Stimulated activated CD4-positive, alpha-beta T cell treated with anti-CD3 and anti-CD28 coated beads, Interleukin-12 subunit alpha, Interleukin-12 subunit beta, amount 100 ng/mL, for 24 hours (primary cell): Measurements from ENCODE around the gene DCLK1.

ENCODE experiments used
- DNase-seq, 2 experiments: peaks; one replicate each; pipeline ENCODE4 v3.0.0-alpha.2; 2020; ENCODE audit warnings: low read depth in 2 of 2

DCLK1 gene

DNA sequence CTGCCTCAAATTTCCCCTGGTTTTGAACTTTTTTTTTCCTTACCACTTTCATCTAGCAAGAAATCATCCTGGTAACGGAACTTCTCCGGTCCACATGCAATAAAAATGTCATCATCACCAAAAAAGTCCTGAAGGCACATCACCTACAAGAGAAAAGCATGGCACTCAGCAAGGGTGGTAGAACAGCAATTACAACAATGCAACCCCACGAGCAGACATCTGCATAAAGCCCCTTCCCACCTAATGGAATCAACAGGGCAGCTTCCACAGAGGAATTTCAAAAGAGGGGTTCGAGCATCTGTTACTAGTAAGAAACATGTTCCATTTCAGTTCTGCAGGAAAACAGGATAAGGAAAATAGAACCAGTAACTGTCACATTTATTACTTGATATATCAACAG is 183.9 kb downstream of the DCLK1 start:
- DNase-seq, result no peak

DNA sequence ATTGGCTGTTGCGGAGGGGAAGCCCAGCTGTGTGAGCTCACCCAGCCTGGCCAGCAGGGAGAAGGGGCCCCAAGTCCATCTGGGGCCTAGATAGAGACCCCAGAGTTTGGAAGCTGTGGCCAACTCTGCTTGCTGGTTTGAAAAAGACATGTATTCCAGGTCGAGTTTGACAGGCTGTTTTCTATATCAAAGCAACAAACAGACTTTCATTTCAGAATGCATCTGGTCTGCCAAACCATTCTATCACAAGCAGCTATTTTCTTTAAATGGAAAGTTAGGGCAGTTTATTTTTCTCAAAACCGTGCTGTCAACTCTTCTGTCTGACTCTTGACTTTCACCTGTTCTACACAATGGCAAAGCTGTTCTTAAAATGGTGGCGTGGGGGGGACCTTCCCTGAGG is 185.8 kb downstream of the DCLK1 start:
- DNase-seq, result no peak

DNA sequence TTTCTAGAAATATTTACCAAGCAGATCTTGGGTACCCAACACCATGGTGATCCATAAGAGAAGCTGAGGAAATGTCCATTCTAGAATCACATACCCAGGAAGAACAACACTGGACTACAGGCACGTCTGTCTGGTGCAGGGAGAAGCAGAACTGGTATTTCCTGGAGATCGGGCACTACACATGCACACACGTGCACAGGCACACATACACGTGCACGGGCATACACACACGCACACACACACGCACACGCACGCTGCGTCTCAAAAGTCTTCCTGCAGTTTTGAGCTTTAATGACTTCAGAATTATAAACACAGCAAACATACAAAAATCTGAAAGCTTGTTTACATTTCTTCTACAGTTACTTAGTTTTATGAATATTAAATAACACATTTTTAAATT is 189.8 kb downstream of the DCLK1 start:
- no peak for DNase-seq

DNA sequence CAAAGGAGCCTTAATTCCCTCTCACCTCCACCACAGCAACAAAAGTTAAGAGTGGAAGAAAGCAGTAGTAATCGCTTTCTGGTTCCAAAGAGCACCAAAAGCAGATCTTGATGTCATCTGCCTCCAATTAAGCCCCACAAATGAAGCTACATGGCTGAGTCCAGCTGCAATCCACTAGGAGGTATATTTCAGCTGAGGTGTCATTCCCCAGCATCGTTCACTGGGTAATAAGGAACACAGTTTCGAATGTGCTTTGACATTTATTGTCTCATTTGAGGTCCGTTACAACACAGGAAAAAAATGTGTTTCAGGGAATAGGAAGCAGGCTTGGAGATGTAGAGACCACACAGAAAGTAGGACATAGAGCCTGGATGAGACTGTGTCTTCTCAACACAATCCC is 190.4 kb downstream of the DCLK1 start:
- no peak for DNase-seq

DNA sequence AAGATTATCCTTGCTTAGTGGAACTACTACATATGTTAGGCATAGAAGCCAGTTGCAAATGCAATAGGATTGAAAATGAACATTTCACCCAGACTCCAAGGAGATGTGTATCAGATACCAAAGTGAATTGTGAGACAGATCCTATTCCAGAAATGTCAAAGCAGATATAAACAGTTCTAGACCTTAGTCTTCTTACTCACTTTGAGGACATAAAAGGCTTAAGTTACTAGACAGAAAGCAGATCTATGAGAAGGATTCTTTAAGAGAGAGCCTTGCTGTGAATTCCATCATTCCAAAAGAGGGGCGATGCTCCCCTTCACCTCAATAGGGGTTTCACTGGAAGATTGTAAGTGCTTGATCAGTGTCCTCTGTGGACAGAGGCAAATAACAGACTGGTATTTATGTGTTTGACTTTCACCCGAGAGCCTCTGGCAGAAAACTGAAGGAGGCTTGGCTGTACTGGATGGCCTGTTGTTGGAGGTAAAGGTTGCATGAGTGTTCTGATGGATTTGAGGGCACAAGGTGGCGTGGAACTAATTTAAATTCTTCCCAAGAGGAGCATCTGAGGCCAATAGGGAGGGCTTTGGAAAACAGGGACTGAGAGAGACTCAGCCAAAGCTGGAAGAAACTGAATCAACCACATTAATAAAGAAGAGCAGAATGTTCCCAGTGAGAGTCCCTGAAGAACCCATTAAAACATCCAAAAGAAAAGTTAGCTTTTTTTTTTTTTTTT is 194.8 kb downstream of the DCLK1 start:
- no peak for DNase-seq

DNA sequence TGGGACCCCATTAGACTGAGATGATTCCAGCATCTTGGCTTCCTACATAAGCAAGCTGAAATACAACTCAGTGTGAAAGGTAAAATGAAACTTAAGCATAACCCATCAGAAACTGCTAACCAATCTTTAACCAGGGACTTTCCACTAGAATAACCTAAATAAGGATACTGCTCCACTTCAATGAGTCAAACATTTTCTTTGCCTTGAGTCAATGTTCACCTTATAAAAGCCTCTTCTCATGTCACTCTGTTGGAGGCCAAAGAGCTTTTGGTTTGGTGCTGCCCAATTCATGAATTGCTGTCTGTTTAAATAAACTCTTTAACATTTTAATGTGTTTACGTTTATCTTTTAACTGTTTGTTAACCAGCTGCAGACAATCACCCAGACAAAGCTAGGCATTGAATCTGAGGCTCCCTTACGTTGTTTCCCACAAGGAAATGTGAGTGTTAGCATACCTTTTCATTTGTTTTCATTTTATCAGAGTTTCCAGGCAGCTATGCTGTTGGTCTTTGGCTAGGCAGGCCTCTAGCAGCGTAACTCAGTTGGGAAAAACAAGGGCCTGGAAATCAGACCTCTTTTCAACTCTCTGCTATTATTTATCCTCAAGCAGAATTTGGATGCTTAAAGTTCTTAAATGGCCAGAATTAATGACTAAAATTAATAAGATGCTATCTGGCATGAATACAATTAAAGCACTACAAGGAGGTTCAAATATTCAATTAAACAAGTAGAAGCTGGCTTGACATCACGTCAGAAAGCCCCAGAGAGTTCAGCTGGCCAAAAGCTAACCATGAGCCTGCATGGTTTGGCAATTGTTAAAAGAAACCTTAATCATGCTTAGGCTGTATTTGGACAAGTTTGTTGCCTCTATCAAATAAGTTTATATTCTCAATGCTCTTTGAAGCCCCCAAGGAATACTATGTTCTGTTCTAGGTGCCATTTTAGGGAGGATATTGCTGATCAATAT is 200.2 kb downstream of the DCLK1 start:
- DNase-seq, result no peak

DNA sequence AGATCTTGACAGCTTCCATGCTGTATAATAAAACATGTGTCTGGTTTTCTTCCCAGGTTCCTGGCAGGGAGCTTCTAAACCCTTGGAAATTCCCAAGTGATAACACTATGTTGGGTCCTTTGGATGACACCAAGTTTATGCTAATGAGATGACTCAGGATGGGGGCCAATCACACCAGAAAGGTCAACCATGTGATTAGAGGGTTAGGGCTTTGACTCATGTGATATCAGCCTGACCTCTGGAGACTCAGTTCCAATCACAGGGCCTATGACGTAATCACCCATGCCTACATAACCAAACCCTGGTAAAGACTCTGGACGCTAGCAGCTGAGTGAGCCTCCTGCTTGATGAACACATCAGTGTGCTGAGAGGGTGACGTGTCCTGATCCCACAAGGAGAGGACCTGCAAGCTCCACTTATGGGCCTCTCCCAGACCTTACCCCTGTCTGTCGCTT is 203.6 kb downstream of the DCLK1 start:
- no peak for DNase-seq

DNA sequence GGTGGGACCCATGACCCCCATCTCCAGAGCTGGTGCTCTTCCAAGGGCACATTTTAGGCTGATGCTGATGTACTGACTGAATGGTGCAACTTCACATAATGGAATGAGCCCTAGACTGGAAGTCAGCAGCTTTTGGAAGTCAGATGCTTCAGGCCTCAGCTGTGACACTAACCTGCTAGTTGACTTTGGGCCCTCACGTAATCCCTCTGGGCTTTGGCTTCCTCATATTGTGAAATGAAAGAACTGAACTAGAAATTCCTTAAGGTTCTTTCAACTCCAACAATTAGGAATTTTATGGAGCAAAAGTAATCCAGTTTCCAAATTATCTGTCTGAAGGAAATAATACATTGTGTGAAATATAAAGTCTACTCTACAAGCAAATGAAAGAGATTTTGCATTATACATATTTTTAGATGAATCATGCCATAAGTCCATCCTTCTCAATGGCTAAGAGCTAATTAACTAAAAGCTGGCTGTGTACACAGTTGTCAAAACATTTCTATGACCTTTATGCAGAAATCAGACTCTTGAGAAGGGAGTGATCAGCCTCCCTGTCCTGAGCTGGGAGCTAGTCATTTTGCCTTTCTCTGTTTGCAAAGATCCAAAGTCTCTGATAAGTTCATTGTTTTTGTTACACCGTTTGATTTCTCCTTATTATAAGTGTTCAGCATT is 204.2 kb downstream of the DCLK1 start:
- DNase-seq, result no peak

DNA sequence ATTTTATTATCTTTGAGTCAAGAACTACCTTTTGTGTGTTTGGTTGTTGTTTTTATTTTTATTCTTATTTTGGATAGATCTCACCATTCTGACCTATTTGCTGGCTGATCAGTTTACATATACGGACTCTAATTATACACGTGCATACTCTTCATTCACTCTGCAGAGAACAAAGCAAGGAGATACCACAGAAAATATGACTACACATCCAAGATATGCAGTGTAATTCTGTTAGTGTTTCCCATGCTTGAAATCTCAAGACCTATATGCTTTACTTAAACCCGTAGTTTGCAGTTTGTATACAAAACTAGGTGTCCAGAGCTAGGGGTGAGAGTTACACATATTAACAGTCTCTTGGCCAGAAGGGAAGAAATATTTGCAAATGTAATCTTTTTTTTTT is 205.5 kb downstream of the DCLK1 start:
- no peak for DNase-seq

DNA sequence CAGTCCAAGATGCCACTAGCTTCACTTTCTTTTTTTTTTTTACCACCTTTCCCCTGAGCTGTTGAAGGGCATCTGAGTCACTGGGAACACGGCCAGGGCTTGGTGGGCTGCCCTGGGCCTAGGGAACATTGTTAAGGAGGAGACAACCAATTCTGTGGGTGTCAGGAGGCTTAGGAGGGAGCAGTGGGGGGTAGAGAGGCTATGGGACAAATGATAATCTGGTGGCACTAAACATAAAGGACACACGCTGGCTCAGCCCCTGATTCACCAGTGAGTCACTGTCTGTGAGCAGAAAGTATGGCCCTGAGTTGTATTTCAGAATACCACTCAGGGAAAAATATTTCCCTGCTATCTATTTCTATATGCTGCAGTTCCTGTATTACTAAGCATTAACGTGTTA is 207.8 kb downstream of the DCLK1 start:
- DNase-seq, result no peak

DNA sequence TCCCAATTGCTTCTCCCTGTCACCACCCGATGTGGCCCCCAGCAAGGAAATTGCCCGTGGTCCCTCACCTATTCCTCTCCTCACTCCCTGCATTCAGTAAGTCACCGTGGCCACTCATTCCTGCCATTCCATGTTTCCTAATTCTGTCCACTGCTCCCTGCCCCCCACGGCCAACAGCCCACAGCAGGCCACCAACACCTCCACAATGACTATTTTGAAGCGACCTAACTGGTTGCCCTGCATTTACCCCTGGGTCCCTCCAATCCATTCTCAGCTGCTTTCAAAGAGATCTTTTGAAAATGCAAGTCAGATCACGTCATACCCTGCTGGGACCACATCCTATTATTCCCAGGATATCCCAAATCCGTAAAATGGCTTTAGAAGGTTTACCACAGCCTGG is 210.4 kb downstream of the DCLK1 start:
- DNase-seq, result no peak

DNA sequence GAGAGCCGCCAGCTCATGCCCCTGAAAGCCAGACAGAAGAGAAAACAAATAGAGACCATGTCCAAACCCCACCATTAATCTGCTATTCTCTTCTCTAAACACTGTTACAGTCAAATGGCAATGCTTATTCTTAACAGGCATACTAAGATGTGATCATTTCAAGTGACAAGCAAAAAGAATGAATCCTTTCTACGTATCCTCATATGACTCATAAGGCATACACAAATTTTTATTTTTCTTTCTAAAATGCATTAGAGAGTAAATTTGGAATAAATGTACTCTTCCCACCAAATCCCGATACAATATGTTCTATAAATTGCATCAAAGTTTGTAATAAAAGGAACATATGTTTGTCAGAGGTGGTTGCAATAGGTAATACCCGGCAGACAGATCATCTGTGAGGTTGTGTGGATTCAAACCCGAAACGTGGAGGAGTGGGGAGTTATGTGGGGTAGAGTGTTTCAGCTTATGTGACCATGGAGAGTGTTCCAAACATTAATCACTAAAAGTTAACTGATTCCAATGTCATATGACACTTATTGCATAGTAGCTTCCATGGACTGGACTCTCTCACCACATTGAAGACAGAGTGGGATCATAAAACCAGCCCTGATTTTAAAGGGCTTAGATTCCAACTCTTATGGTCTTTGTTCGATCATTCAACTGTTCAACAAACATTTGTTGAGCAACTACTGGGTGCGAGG is 213.1 kb downstream of the DCLK1 start:
- no peak for DNase-seq

DNA sequence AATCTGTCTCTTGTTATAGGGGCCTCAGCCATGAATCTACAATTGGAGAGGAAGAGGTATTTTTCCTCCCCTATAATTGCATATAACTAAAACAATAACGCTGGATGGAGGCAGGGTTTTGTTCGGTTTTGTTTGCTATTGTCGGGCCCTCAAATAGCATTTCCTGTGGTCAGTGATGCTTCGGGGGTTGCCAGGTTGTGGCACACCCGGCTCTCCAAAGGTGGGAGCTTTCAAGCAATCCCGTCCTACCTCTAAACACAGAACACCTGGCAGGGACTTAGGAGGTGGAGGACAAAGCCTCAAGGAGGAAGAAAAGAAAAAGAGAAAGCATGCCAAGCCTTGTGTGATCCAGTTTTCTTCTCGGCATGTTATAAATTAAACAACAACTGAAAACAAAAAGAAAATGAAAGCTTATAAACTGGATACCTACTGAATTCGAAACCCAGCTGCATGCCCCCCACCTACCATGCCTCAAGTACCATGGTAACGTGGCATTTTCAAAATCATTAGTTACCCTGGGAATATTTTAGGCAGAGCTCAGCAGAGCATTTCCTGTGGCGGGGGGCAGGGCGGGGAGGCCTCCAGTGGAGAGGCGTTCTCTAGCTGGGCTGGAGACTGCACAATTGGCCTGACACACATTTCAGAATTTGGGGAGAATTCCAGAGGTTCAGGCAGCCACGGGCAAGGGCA is 213.8 kb downstream of the DCLK1 start:
- DNase-seq, result no peak

DNA sequence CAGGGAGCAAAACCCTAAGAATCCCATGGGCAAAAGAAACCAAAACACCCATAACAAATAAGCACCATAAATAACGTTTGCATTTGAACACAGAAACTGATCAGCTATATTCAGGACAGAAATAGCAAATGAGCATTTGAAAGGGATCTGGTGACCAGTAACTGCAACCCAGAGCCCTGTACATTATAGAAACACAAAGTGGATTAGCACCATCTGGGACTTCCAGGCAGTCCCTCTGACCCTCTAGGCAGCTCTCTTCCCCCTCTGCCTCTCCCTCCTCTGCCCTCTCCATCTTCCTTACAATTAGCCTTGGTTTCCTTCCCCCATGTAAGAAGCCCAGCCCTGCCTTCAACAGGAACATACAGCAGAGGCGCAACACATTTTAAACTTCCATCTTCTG is 215.0 kb downstream of the DCLK1 start:
- no peak for DNase-seq

DNA sequence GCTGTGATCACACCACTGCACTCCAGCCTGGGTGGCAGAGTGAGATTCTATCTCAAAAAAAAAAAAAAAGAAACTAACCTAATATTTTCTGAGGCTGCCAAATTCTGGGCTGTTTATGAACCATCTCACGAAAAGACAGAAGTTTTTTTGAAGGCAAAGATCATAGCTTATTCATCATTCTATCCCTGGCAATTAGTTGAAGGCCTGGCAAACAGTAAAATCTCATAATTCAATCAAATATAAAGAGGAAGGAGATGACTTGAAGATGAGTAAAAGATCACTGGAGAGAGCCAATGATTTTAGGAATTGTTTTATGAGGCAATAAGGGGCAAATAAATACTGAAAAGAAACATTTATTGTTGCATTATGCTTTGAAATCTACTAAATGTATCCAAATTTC is 216.5 kb downstream of the DCLK1 start:
- DNase-seq, result no peak

DNA sequence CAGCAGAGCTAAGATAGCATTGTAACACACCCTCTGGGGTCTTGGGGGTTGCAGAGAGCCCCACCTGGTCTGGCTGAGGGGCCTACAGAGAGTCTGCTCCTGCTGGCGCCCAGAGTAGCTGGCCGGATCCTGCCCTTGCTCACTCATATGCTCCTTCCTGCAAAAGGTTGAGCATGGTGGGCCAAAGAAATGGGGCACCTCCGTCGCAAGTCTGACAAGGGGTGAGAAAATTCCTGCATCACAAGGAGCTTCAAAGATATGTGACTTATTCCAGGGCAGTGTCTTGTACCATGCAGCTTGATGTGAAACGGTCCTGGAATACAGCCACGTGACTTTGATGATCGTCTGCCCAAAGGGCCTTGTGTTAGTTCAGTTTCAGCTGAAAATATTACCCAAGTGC is 218.3 kb downstream of the DCLK1 start:
- no peak for DNase-seq

DNA sequence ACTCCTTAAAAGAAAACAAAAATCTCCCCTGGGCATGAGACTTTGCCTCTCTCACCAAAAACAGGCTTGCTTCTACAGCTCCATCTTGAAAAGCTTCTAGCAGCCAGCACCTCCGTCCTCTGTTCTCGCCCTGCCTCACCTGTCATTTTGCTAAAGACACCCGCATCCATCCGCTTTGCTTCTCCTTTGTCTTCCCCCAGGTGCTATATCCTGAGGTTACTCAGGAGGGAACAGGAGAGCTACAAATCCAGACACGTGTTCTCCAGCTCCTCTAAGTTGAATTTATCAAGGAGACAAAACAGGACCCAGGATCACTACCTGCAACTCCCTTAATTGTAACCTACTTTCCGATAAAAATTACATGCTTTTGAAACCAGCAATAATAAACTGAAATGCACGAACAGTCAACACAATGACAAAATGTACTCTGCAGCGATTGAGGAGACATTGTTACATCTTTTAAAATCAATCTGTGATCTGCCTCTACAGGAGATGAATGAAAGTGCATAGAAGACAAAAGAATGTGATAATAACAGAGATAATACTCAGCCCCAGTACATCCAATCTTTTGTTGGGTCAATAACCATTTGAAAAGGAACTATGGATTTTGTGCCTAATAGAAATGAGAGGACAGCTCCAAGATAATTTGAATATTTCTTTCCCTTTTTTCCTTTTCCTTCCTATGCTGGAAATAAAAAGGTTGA is 221.2 kb downstream of the DCLK1 start:
- no peak for DNase-seq

DNA sequence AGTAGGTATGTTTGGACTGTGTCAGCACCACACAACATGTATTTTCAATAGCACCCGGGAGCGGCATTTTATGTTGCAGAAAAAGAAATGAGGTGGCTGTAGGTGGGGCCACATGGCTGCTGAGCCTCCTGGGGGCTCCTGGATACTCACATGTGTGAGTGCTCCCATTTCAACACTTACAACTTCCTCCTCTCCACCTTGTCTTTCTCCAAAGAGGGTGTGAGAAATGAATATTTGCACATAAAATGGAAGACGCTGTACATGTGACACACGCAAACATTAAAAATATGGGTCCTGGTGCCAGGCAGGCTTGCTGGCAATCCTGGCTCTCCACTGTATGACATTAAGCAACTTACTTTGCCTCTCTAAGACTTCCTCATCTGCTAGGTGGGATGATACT is 222.1 kb downstream of the DCLK1 start:
- no peak for DNase-seq

DNA sequence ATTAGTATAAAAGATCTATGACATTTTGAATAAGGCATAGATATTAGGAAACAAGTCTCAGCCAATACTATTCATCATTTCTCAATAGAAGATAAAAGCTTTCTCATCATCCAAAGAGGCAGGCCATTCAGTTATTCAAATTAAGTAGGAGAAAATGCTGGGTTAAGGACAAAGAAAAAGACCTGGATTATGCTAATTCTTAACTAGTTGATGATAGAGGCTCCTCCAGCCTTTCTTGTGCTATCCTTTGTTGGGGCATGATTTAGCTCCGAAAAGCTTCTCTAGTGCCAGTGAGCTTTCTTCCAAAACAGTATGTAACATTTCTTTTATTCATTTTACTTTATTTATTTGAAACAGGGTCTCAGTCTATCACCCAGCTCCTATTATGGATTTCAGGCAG is 223.0 kb downstream of the DCLK1 start:
- no peak for DNase-seq

DNA sequence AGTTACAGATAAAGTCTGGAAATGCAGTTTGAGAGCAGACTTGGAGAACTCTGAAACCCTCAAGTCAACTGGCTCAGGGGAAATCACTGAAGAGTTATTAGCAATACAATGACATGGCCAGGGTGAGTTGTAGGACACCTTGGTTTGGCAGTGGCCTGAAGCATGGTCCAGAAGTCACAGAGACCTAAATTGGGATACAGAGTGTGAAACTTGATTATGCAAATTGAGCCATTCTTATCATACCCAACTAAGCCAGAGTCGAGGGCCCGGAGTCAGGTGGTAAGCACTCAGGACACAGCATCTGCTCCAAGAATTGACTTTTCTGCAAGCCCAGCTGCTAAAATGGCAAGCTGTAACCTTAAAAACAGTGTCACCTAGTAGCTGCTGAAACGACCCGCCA is 224.5 kb downstream of the DCLK1 start:
- no peak for DNase-seq

DNA sequence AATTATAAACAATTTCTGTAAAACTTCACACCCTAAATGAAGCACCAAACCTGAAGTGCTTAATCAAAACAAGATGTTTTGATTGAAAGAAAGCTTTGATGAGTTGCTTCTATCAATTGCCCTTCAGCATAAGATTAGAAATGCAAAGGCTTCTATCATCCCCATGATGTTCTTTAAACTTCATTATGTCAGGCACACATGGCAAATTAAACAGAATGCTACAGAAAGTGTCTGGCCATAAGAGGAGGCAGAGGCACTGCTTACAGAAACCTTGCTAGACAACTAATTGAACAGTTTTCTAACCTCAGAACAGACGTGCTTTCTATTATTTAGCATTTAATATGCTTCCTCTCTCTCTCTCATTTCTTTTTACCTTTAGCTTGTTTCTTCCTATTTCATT is 228.1 kb downstream of the DCLK1 start:
- DNase-seq, result no peak
